Endothelial cell of umbilical vein (primary cell): ENCODE data around the gene RAMP1. TPM values are rescaled to one million over a fixed set of nuclear protein-coding genes. Genes with fewer than 3 reads are reported as not detected.

ENCODE experiments used
- BruUV-seq: library from RNA; stranded (reverse); fragments of 400-500 nt; replicated peaks from 2 replicates; lab custom pipeline; 2021; lab: Mats Ljungman, UMichigan
- CTCF ChIA-PET: fragments of 300-600, 350-600 bp; sonication (Branson Sonifier 250); formaldehyde crosslinking; loops from one replicate; lab custom pipeline; 2021; ENCODE audit warnings: antibody characterized with exemption, inconsistent platforms; lab: Charles Lee
- POLR2A ChIA-PET: fragments of 300-600, 350-600 bp; sonication (Branson Sonifier 250); formaldehyde crosslinking; loops from one replicate; lab custom pipeline; 2021; ENCODE audit warnings: antibody characterized with exemption, inconsistent platforms; lab: Charles Lee
- DNase-seq: peaks from one replicate; pipeline ENCODE4 v3.0.0-alpha.2; 2011; ENCODE audit warnings: low read depth, low spot score
- FAIRE-seq: peaks from 2 replicates; lab custom pipeline; 2011; peaks lifted over from hg19 to GRCh38; lab: Jason Lieb, UNC
- H2AFZ ChIP-seq: 2 replicates; pipeline ENCODE4 v1.6.0; 2012; ENCODE audit warnings: low read depth, low read length, control low read depth, inconsistent platforms
- H3K27ac ChIP-seq: 2 replicates; pipeline ENCODE4 v1.5.1; 2011; ENCODE audit warnings: low read depth, mild to moderate bottlenecking, control low read depth, low read length, moderate library complexity; ENCODE audit not compliant: insufficient read depth
- H3K27me3 ChIP-seq, 2 experiments: 2 replicates each; pipeline versions ENCODE4 v1.6.0 to v1.6.1; 2011; ENCODE audit warnings: low read length in 2 of 2, mixed read lengths in 1 of 2; ENCODE audit not compliant: control insufficient read depth in 2 of 2, insufficient read depth in 2 of 2
- H3K36me3 ChIP-seq, 2 experiments: 2 replicates in 1 of 2; 3 replicates in 1 of 2; pipeline ENCODE4 v1.5.1; 2011; ENCODE audit warnings: low read length in 2 of 2, mild to moderate bottlenecking in 1 of 2, moderate library complexity in 1 of 2; ENCODE audit not compliant: control insufficient read depth in 2 of 2, insufficient read depth in 2 of 2; ENCODE audit errors: extremely low read depth in 1 of 2
- H3K4me1 ChIP-seq: 3 replicates; pipeline ENCODE4 v1.5.1; 2011; ENCODE audit warnings: mild to moderate bottlenecking, low read length; ENCODE audit not compliant: control insufficient read depth, insufficient read depth; ENCODE audit errors: extremely low read depth
- H3K4me2 ChIP-seq: 2 replicates; pipeline ENCODE4 v1.6.1; 2011; ENCODE audit warnings: low read length, control low read depth, mixed read lengths; ENCODE audit not compliant: insufficient read depth
- H3K4me3 ChIP-seq, 3 experiments: fragments of 200-600 bp in 1 of 3; sonication (generic), shearing (Covaris generic) in 1 of 3; replicated peaks in 1 of 3; 2 replicates each; pipeline ENCODE4 v1.5.1; 2011 to 2016; ENCODE audit warnings: control low read depth in 3 of 3, low read length in 3 of 3, mild to moderate bottlenecking in 2 of 3, inconsistent platforms in 1 of 3, low read depth in 1 of 3, moderate library complexity in 1 of 3; ENCODE audit not compliant: insufficient read depth in 1 of 3
- H3K79me2 ChIP-seq: 2 replicates; pipeline ENCODE4 v1.6.0; 2012; ENCODE audit warnings: low read length, inconsistent platforms; ENCODE audit not compliant: control insufficient read depth, insufficient read depth
- H3K9ac ChIP-seq: replicated peaks from 2 replicates; pipeline ENCODE3; 2011; ENCODE audit warnings: low read length, control low read depth; ENCODE audit not compliant: insufficient read depth; ENCODE audit errors: extremely low read depth
- H3K9me1 ChIP-seq: replicated peaks from 3 replicates; pipeline ENCODE4 v1.6.0; 2011; ENCODE audit warnings: mild to moderate bottlenecking, low read length; ENCODE audit not compliant: control insufficient read depth, insufficient read depth; ENCODE audit errors: extremely low read depth
- H3K9me3 ChIP-seq: replicated peaks from 2 replicates; pipeline ENCODE4 v1.5.1; 2012; ENCODE audit warnings: low read length, inconsistent platforms; ENCODE audit not compliant: control insufficient read depth, insufficient read depth
- H4K20me1 ChIP-seq: replicated peaks from 2 replicates; pipeline ENCODE3; 2011; ENCODE audit warnings: mild to moderate bottlenecking, low read length; ENCODE audit not compliant: control insufficient read depth, insufficient read depth; ENCODE audit errors: extremely low read depth
- EZH2 ChIP-seq: IDR thresholded peaks from 2 replicates; pipeline ENCODE4 v1.6.1; 2012; ENCODE audit warnings: borderline replicate concordance, low read depth, mild to moderate bottlenecking, moderate library complexity, low read length, inconsistent platforms; ENCODE audit not compliant: severe bottlenecking
- FOS ChIP-seq: IDR thresholded peaks from 2 replicates; pipeline ENCODE4 v1.6.1; 2011; ENCODE audit warnings: mild to moderate bottlenecking, low read length, moderate library complexity, borderline replicate concordance; ENCODE audit not compliant: insufficient read depth
- GATA2 ChIP-seq: IDR thresholded peaks from 2 replicates; pipeline ENCODE4 v1.7.0; 2011; ENCODE audit warnings: low read depth, mild to moderate bottlenecking, moderate library complexity, mixed read lengths, low read length; ENCODE audit not compliant: insufficient read length, insufficient read depth
- JUN ChIP-seq: IDR thresholded peaks from 2 replicates; pipeline ENCODE4 v1.6.1; 2011; ENCODE audit warnings: borderline replicate concordance, low read depth; ENCODE audit not compliant: insufficient read length, insufficient read depth
- MYC ChIP-seq: IDR thresholded peaks from one replicate; pipeline ENCODE4 v1.6.1; 2011; ENCODE audit warnings: mild to moderate bottlenecking, low read depth, low read length
- POLR2A ChIP-seq: IDR thresholded peaks from 2 replicates; pipeline ENCODE4 v1.6.1; 2012; ENCODE audit warnings: low read depth, mild to moderate bottlenecking, control low read depth, low read length
- POLR2AphosphoS5 ChIP-seq: IDR thresholded peaks from 2 replicates; pipeline ENCODE4 v1.6.1; 2012; ENCODE audit warnings: low read depth, mild to moderate bottlenecking, control low read depth, low read length, moderate library complexity; ENCODE audit not compliant: insufficient read depth
- dilution Hi-C: fragments of 300-500 bp; cut with MboI; formaldehyde crosslinking; loops from one replicate; pipeline ENCODE4 v1.15.0; 2019; ENCODE audit warnings: low sequenced_read_pairs; ENCODE audit not compliant: extremely low pct_ligation_motif_present
- intact Hi-C: fragments of 100-400 bp; cut with micrococcal nuclease; formaldehyde crosslinking; loops from one replicate; pipeline ENCODE4 v1.10.0; 2022
- polyA plus RNA-seq, 4 experiments: library from polyadenylated mRNA; depleted of rRNA in 3 of 4; stranded (reverse) in 3 of 4; unstranded in 1 of 4; fragments of >200 nt; gene quantifications; 2 replicates each; pipeline versions ENCODE4 v1.2.1 to v1.2.3, GENCODE V29; 2011 to 2012; ENCODE audit warnings: missing spikeins in 1 of 4
- total RNA-seq: library from RNA; stranded (reverse); gene quantifications from 2 replicates; pipeline ENCODE4 v1.2.3, GENCODE V29; 2021
- TF ChIP-seq, protein P1 (sequence below): IDR thresholded peaks from 2 replicates; pipeline ENCODE4 v1.6.1; 2011; ENCODE audit not compliant: insufficient read depth, insufficient read length
- TF ChIP-seq, protein P2 (sequence below), 2 donors: IDR thresholded peaks; 1 replicate in 1 of 2; 2 replicates in 1 of 2; pipeline ENCODE4 v1.5.1; 2011; ENCODE audit warnings: low read length in 2 of 2, mild to moderate bottlenecking in 2 of 2, moderate library complexity in 2 of 2, control low read depth in 1 of 2, inconsistent platforms in 1 of 2, low read depth in 1 of 2; ENCODE audit not compliant: insufficient read depth in 1 of 2; ENCODE audit errors: extremely low read depth in 1 of 2

The RAMP1 gene
- total and polyA plus RNA-seq, 2 donors (not counting 3 experiments of a cell fraction or from before 2014, with no cell fraction given), result 0.18 TPM; not detected in 1

GRCh38 chr2:237882510-237883481, 23.4 kb downstream of the RAMP1 start:
- no peak for FAIRE-seq

More at GRCh38 chr2:237882510-237883481, 23.4 kb downstream of the RAMP1 start:
- dilution Hi-C loops, result no loop called here
- Histone ChIP-seq H2AFZ (no peak overlapping the region), H3K79me2 (no peaks in the 10 kb centered on the region), H3K4me1 (no peaks in the 10 kb centered on the region), H3K9me1 (no peaks in the 10 kb centered on the region), H3K4me3 (no peak overlapping the region), H3K9me3 (no peaks in the 10 kb centered on the region), H3K4me2 (no peak overlapping the region), H3K9ac (no peak overlapping the region), H3K36me3 (no peaks in the 10 kb centered on the region), H3K27me3 (no peaks in the 10 kb centered on the region), H4K20me1 (no peaks in the 10 kb centered on the region), H3K27ac (no peak overlapping the region)
- TF ChIP-seq GATA2 (no peak), POLR2AphosphoS5 (no peak), POLR2A (no peak), FOS (no peak), MYC (no peak), EZH2 (no peak), JUN (no peak)
- TF ChIP-seq, protein P1, sequence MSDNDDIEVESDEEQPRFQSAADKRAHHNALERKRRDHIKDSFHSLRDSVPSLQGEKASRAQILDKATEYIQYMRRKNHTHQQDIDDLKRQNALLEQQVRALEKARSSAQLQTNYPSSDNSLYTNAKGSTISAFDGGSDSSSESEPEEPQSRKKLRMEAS, result no peak
- TF ChIP-seq, protein P2, sequence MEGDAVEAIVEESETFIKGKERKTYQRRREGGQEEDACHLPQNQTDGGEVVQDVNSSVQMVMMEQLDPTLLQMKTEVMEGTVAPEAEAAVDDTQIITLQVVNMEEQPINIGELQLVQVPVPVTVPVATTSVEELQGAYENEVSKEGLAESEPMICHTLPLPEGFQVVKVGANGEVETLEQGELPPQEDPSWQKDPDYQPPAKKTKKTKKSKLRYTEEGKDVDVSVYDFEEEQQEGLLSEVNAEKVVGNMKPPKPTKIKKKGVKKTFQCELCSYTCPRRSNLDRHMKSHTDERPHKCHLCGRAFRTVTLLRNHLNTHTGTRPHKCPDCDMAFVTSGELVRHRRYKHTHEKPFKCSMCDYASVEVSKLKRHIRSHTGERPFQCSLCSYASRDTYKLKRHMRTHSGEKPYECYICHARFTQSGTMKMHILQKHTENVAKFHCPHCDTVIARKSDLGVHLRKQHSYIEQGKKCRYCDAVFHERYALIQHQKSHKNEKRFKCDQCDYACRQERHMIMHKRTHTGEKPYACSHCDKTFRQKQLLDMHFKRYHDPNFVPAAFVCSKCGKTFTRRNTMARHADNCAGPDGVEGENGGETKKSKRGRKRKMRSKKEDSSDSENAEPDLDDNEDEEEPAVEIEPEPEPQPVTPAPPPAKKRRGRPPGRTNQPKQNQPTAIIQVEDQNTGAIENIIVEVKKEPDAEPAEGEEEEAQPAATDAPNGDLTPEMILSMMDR (IDR thresholded peaks at IDR 0.05; ENCODE audit: extremely low read depth in 1 of 2, insufficient read depth in 1 of 2, low read depth in 1 of 2, low read length in 2 of 2), result no peak
- DNase-seq, result no peak
- CTCF ChIA-PET, result no interaction called here
- intact Hi-C loops, result no loop called here
- POLR2A ChIA-PET, result no interaction called here
- no TSS peak for BruUV-seq
